Measurements from ENCODE around the gene RPS10. TPM values are rescaled to one million over a fixed set of nuclear protein-coding genes. Genes with fewer than 3 reads are reported as not detected.
"Not testable (repeated sequence)": the region's sequence is repeated elsewhere in the genome, so short reads cannot be mapped to it uniquely, and the experiment has no call there.

RPS10 gene
- total RNA-seq, 1 donor from 2014 or later = 1,275 TPM

GRCh38 chr6:34374069-34374468 lies 51.8 kb downstream of the RPS10 start:
- intact Hi-C loops (cut with micrococcal nuclease) = no loop called here

- intact Hi-C loops (cut with micrococcal nuclease) = no loop called here
Observed at GRCh38 chr6:34373511-34373910, 52.4 kb downstream of the RPS10 start.

- intact Hi-C loops (cut with micrococcal nuclease) = not testable (repeated sequence)
Observed at GRCh38 chr6:34371865-34372264, 54.0 kb downstream of the RPS10 start.

DNA sequence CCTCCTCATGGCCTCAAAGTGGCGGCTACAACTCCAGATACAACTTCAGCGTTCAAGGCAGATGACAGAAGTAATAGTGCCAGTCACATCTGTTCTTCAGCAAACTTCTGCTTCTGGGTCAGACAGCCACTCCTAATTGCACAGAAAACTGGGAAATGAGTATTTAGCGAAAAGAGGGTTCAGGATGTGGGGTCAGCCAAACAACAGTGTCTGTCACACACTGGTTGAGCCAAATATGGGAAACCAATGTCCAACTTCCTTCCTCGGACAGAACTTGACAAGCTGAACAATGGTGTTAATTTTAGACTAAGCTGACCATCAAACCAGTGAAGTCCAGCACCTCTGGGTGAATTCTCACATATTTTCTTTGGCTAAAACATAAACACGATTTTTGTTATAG lies 55.5 kb downstream of the RPS10 start:
- intact Hi-C loops (cut with micrococcal nuclease) = no loop called here

DNA sequence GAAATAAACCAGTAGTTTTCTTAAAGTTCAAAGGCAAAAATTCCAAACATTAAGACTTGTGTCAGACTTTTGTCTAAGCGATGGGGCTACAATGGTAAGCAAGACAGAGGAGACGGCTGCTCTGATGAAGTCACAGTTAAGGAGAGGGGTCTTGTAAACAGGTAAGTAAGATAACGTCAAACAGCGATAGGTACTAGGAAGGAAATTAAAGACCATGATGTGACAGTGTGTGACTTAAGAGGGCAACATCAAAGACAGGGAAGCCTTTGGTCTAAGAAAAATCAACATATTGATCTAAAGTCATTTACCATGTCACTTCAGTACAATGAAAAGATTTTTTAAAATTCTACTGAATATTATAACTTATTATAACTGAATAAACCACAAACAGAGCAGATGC lies 56.5 kb downstream of the RPS10 start:
- intact Hi-C loops (cut with micrococcal nuclease) = no loop called here

Other genes with a start within 250 kb of the RPS10 start
- 181 and 183 TPM in 2 replicates for gene HMGA1, start 189.2 kb downstream of the RPS10 start, total RNA-seq
- gene SMIM29, start 177.1 kb downstream of the RPS10 start, total RNA-seq = 31.4 and 32.5 TPM in 2 replicates
- gene NUDT3, start 33.4 kb downstream of the RPS10 start, total RNA-seq = 13.4 and 14.1 TPM in 2 replicates
- 0.78 and 1.3 TPM in 2 replicates for gene PACSIN1, start 40.0 kb upstream of the RPS10 start, total RNA-seq
- not detected in 2 replicates for gene SPDEF, start 130.3 kb upstream of the RPS10 start, total RNA-seq

Data from T-helper 1 cell treated with Interleukin-12 subunit alpha and Interleukin-12 subunit beta and Interleukin-4 antibody, amounts not matched to agents 30 ng/mL and 1 ng/mL, for 36 hours (primary cell).